HG03378 (cell line): ENCODE results near the gene INSL6.
A peak's percentile ranks its signal among the peaks of the same experiment; 100 is the strongest.
"Not testable (repeated sequence)": the region's sequence is repeated elsewhere in the genome, so short reads cannot be mapped to it uniquely, and the experiment has no call there.

ENCODE experiments used
- ATAC-seq: cut with Tn5 transposase; IDR thresholded peaks from one replicate; pipeline ENCODE4 v1.9.1; 2021; ENCODE audit warnings: mild to moderate bottlenecking, moderate library complexity; ENCODE audit not compliant: unreplicated experiment

Gene INSL6, protein sequence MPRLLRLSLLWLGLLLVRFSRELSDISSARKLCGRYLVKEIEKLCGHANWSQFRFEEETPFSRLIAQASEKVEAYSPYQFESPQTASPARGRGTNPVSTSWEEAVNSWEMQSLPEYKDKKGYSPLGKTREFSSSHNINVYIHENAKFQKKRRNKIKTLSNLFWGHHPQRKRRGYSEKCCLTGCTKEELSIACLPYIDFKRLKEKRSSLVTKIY

DNA sequence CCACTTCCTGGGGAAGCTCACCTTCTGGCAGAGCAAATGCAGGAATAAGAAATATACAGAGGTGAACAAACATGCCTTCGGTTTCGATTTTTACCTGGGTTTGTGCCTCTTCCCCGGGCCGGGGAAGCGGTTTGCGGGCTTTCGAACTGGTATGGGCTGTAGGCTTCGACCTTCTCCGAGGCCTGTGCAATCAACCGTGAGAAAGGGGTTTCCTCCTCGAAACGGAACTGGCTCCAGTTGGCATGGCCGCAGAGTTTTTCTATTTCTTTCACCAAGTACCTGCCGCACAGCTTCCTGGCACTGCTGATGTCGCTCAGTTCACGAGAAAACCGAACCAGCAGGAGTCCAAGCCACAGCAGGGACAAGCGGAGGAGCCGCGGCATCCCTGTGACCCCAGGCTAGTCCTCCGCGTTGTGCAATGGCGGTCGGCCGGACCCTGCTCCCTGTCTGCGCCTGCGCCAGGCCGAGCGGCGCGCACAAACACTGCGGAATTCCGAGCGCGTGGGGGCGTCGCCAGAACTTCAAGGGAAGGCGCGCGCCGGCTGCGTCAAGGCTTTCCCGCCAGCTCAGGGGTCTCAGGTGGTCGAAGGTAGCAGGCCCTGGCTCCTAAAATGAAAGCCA, at the start of gene INSL6:
TSS of gene INSL6 (minus strand) at position 420 of the 621 bp plus-strand sequence. CDS start at position 383, 37 bp downstream.
- ATAC-seq: no peak

DNA sequence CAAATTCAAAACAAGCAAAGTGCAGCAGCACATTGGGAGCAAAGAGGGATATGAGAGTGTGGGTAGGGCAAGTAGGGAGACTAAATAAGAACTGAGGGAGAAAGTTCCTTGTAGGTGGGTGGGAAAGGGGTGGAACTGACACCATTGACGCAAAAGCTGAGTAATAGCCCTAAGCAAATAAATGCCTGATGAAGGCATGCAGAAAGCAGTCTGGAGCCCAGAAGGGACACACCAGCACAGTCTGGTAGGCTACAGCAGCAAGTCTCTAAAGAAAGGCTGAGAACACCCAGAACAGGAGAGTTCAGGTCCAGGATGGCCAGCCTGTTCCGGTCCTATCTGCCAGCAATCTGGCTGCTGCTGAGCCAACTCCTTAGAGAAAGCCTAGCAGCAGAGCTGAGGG, 45.8 kb upstream of the INSL6 start, which contains the start of gene INSL4:
TSS of gene INSL4 (plus strand) at position 208 of the 400 bp plus-strand sequence. CDS start at position 313, 105 bp downstream.
- no peak for ATAC-seq

DNA sequence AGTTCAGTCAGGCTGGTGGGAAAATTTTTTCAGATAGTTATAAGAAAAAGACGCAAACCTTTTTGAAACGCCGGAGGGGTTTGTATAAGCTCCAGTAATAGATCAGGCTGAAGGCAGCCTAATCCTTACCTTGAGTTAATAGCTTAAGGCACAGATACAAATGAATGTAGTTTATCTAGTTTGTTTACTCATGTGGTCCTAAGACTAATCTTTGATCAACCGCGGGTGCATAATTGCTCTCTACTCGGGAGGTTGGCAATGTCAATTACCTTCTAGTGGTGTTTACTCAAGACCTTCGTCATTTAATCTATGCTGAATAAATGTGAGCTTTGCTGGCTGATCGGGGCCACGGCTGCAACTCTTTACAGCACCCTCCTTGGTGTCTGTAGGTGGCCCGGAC, 45.1 kb upstream of the INSL6 start:
- no peak for ATAC-seq

DNA sequence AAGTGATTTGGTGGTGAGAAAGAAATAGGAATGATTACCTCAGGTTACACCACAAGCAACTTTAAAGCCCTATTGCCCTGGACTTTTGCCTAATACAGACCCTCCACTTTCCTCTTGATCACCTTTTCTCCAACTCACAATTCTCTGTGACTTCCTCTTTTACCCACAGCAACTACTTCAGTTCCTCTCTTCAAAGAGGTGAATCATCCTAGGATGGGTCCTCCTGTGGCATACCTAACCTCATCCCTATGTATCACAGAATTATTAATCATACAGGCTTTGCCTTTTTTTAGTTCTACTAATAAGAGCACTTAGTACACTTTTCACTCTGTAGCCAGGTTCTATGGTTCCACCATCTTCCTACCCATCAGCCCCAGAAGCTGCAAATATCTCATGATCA, 19.6 kb upstream of the INSL6 start:
- ATAC-seq: peak; percentile 74

- ATAC-seq: no peak
These were observed 10.0 kb upstream of the INSL6 start for GRCh38 chr9:5195463-5195862.

DNA sequence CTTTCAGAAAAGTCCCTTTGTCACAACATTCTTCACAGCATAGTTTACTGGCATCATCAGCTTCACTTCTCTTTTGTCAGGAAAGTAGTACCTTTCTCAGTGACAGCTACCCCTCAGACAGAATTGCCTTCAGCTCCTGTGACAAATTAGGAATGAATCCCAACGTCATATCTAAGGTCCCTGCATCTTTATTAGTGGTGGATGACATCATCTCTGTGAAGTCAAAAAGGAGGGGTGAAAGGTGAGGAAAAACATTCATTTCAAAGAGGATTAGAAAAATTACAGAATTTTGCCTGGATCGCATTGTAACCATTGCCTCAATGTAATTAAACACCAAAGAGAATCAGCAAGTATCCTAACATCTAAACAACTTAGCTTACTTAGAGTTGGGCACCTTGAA, 7.9 kb upstream of the INSL6 start:
- no peak for ATAC-seq

DNA sequence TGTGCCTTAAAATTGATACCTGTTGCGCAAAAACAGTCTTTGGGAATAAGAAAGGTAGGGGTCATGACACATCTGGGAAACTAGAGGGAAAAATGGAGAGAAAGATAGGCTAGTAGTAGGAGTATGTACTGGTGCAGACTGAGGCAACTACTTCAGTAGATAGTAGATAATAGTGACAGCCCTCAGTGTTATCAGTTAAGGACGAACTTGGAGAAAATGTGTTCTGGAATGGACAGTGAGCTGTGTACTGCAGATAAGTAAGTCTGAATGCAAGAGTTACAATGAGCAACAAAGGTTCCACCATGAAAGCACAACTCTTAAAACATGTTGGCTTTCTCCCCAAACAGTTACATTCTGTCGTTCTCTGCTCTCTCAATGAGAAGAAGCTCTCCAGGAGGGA, 6.5 kb upstream of the INSL6 start:
- ATAC-seq: no peak

DNA sequence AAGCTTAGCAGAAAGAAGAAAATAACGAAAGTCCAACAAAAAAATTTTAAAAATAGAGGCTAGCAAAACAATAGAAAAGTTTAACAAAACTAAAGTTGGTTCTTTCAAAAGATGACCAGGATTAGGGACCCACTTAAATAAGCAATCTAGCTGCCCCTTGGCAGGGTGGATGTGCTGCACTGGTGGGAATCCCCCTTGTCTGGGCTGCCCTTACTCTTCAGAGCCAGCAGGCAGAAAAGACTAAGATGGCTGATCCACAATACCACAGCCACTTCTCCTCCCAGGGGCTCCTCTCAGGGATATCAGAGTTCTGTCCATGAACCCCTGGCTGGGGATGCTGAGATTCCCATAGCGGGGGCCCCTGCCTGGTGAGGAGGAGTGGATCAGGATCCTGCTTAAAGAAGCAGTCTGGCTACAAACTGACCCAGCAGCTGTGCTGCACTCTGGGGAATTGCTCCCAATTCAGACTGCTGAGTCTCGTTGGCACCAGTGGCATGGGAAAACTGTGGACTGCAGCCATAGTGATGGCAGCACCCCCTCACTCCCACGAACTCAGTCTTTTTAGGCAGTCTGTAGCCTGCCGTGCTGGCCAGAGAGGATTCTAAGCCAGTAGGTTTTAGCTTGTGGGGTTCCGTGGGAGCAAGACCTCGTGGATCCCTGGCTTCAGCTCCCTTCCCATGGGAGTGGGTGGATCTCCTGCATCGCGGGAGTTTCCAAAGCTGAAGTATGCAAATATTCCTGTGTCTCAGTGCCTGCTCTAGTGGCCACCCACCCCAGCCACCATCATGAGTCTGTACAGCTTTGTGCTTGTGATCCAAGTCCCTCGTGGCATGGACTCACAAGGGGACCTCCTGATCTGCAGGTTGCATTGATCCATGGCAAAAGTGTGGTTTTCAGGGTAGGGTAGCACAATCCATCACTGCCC, 2.9 kb upstream of the INSL6 start:
- ATAC-seq: no peak

DNA sequence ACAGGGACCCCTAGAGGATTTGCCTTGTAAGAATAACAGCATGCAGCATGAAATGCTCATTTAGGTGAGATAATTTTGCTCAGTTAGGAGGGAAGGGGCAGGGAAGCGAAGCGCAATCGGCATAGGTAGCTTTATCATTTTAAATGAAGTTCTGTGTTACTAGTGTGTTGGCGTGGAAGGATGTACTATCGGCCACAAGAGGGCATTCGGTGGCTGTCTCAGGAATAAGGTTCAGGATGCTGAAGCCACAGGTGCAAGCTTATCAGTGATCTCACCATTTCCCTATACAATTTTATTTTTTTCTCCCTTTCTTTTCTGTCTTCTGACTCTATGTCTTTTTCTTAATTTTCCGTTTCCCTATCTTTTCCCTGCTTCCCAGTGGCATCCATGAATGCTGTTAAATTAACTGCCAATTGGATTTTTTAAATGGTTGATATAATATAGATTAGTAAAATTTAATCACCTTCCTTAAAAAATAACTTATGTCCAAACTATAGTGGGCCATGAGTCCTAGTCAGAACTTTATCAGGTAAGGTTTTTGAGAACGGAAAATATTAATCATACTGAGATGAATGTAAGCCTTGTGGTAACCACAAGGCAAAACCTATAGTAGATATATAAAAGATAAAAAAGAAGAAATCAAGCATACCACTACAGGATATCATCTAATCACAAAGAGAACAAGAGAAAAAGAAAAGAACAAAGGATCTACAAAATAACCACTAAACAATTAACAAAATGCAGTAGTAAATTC, 1.2 kb upstream of the INSL6 start:
- no peak for ATAC-seq

DNA sequence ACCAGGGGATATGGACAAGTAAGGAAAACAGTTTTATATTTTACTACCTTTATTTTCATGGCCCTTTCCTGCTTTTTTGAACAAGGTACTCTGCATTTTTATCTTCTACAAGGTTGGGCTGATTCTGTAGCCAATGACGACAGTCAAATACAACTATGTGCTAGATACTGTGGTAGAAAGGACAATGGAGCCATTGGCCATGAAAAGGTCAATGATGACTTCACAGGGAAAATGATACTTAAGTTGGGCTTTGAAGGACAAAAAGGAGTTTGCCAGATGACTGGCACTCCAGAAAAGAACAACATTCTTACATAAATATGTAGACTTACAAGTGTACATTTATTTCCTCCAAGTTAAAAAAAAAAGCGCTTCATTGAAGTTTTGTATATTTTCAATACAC, 663 bp downstream of the INSL6 start:
- no peak for ATAC-seq

GRCh38 chr9:5180631-5181030, 4.8 kb downstream of the INSL6 start:
- not testable (repeated sequence) for ATAC-seq

GRCh38 chr9:5178126-5178805, 7.2 kb downstream of the INSL6 start:
- no peak for ATAC-seq

DNA sequence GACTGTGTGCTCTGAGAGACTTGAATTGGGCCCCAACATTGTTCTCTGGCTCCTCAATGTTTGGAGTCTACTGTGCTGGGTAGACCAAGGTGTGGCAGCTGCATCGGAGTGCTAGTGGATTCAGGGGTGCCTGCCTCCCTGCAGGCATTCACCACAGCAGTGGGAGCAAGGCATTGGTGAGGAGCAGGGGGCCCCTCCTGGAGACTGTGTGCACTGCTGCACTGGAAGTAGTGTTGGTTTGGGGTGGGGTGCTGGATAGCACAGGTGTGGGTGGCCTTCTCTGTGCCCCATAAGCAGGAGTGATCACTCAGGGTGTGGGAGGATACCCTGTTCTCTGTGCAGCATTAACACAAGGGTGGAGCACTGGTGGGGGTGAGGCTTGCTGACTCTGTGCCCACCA, 39.2 kb downstream of the INSL6 start:
- ATAC-seq: no peak

GRCh38 chr9:5144217-5144616, 41.2 kb downstream of the INSL6 start:
- ATAC-seq: no peak

- no peak for ATAC-seq
These were observed 45.3 kb downstream of the INSL6 start for GRCh38 chr9:5140151-5140550.

DNA sequence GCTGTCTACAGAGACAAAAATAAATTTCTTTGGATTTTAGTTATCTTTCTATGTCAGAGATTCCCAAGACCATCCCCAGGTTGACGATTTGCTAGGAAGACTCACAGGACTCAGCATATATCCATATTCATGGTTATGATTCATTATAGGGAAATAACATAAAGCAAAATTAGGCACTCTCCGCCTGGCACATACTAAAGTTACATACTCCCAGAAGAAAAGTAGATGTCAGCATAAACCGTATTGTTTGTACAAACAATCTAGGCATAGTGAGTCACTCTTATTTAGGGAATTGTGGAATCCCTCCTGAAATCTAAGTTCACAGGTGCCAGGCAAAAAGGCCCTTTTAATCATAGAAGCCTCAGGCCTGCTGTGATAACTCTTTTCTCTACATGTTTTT, 62.9 kb downstream of the INSL6 start:
- ATAC-seq: no peak

DNA sequence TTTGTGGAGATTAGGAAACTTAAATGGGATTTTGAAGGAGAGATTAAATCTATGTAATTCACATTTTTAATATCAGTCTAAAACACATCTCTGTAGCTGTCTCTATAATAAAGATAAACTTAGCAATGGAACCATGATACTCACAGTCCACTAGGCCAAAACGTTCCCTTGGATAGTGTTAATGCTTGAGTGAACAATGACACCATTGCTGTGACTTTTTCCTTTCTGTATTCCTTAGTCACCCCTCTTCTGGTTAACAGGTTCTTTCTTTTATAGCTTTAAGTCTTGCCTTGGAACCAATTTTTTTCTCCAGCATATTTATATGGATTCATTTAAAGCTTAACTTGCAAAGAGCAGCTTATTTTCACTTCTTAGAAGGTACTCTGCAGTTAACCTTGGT, 63.3 kb downstream of the INSL6 start:
- ATAC-seq: no peak

DNA sequence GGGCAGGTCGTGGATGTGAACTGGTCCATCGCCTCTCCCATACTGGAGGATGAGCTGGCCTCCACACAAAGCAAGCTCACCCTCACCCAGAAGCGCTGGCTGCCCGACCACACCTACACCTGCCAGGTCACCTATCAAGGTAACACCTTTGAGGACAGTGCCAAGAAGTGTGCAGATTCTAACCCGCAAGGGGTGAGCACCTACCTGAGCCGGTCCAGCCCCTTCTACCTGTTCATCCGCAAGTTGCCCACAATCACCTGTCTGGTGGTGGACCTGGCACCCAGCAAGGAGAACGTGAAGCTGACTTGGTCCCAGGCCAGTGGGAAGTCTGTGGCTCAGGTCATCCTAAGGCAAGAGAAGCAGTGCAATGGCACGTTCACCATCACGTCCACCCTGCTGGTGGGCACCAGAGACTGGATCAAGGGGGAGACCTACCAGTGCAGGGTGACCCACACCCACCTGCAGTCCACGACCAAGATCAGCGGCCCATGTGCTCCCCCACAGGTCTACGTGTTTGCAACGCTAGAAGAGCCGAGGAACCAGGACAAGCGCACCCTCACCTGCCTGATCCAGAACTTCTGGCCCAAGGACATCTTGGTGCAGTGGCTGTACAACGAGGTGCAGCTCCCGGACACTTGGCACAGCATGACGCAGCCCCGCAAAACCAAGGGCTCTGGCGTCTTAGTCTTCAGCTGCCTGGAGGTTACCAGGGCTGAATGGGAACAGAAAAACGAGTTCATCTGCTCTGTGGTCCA, 71.3 kb downstream of the INSL6 start:
- ATAC-seq: no peak
